Measurements from ENCODE around the gene KAT6B. TPM values are rescaled to one million over a fixed set of nuclear protein-coding genes. Genes with fewer than 3 reads are reported as not detected.

Gene KAT6B
- total and polyA plus RNA-seq, 8 donors = 27.6 to 48.1 (median 42.3) TPM

DNA sequence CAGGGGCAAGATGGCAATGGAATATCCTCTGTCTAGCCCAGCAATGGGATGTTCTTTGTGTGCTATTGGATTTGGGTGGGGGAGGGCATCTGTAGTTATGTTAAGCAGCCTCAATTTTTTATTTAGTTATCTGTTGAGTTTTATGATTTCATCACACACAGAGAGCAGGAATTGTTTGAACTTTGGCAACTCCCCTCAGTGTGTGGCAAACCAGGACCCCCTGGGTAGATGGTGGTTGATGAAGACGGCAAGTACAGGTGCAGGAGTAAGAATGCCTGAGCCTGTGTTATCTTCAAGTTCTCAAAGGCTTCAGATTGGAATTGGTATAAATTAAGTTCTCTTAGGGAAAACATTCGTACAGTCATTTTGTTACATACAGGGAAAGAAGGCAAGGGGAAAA lies 142.7 kb downstream of the KAT6B start:
- TF ChIP-seq, protein P1, sequence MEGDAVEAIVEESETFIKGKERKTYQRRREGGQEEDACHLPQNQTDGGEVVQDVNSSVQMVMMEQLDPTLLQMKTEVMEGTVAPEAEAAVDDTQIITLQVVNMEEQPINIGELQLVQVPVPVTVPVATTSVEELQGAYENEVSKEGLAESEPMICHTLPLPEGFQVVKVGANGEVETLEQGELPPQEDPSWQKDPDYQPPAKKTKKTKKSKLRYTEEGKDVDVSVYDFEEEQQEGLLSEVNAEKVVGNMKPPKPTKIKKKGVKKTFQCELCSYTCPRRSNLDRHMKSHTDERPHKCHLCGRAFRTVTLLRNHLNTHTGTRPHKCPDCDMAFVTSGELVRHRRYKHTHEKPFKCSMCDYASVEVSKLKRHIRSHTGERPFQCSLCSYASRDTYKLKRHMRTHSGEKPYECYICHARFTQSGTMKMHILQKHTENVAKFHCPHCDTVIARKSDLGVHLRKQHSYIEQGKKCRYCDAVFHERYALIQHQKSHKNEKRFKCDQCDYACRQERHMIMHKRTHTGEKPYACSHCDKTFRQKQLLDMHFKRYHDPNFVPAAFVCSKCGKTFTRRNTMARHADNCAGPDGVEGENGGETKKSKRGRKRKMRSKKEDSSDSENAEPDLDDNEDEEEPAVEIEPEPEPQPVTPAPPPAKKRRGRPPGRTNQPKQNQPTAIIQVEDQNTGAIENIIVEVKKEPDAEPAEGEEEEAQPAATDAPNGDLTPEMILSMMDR (IDR thresholded peaks at IDR 0.05) = no peak
- H3K9me3 ChIP-seq = no peaks in the 10 kb centered on the region
- intact Hi-C loops (cut with DNase I) = no loop called here
- ATAC-seq (no peak), DNase-seq (no peak)
- H3K27me3 ChIP-seq = no peaks in the 10 kb centered on the region
- no peaks in the 10 kb centered on the region for H3K36me3 ChIP-seq
- no peak overlapping the region for H3K27ac ChIP-seq
- H3K4me3 ChIP-seq = no peak overlapping the region
- peaks cover 0 to 18% of the 10 kb centered on the region in 2 donors for H3K4me1 ChIP-seq

DNA sequence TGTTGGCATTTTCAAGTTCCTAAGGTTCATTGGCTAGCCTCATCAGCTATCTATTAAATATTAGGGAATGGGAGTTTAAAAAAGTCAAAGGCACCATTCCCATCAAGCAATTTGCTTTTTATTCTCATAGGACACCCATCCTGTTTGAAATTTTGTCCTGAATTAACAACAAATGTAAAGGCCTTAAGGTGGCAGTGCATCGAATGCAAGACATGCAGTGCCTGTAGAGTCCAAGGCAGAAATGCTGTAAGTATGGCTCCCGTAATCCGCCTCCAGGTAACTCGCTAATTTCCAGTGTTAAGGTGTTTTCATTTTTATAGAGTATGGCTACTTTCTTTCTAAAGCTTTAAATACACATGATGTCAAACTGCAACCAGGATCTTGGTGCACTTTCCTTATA lies 143.1 kb downstream of the KAT6B start:
- Histone ChIP-seq H3K4me3 (no peak overlapping the region), H3K9me3 (no peaks in the 10 kb centered on the region), H3K27ac (no peak overlapping the region), H3K4me1 (peaks cover 0 to 18% of the 10 kb centered on the region in 2 donors), H3K27me3 (no peaks in the 10 kb centered on the region), H3K36me3 (no peaks in the 10 kb centered on the region)
- TF ChIP-seq, protein P1 (IDR thresholded peaks at IDR 0.05) = no peak
- DNase-seq (no peak), ATAC-seq (no peak)
- intact Hi-C loops (cut with DNase I) = no loop called here

DNA sequence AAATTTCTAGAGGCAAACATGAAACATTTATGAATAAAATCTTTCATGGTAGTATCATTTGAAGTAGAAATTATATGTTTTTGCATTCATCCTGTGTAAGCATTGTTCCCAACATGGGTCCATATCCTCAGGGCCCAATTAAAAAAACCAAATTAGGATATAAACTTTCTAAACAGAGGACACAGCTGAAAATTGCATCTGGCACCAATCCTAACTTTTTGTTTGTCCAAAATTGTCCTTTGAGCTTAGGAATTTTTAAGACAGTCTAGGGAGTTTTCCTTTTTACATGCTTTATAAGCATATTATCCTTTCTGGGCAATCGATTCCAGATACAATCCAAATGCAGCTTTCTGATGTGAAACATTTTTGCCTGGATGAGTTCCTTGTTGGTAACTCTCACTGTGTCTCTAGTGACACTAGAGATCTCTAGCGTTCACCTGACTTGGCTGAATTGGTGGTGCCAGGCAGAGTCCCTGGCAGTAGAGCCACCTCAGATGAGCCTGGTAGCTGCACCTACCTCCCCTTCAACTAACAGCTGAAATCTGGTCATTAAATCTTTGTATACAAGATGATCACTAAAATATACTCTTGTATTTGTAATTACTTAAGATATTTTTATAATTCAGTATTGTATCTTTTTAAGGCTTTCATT lies 147.5 kb downstream of the KAT6B start:
- intact Hi-C loops (cut with DNase I) = no loop called here
- ATAC-seq = no peak
- no peak overlapping the region for H3K27ac ChIP-seq

DNA sequence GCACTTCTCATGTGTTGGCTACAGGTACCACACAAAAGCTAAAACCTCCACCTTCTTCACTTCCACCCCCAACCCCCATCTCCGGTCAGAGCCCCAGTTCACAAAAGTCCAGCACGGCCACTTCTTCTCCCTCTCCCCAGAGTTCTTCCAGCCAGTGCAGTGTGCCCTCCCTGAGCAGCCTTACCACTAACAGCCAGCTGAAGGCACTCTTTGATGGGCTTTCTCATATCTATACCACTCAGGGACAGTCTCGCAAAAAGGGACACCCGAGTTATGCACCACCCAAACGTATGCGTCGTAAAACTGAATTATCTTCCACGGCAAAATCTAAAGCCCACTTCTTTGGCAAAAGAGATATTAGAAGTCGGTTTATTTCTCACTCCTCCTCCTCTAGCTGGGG lies 149.4 kb downstream of the KAT6B start:
- ATAC-seq (no peak), DNase-seq (no peak)
- H3K9me3 ChIP-seq = no peaks in the 10 kb centered on the region
- H3K27me3 ChIP-seq = no peaks in the 10 kb centered on the region
- H3K36me3 ChIP-seq = peaks cover 0 to 17% of the 10 kb centered on the region in 2 donors
- no peak overlapping the region for H3K4me3 ChIP-seq
- intact Hi-C loops (cut with DNase I) = no loop called here
- H3K4me1 ChIP-seq = no peaks in the 10 kb centered on the region
- no peak overlapping the region for H3K27ac ChIP-seq
- TF ChIP-seq, protein P1 (IDR thresholded peaks at IDR 0.05) = no peak

More for the DNA sequence above, 147.5 kb downstream of the KAT6B start:
- H3K4me1 ChIP-seq = peaks cover 0 to 4% of the 10 kb centered on the region in 2 donors
- peaks cover 0 to 17% of the 10 kb centered on the region in 2 donors for H3K36me3 ChIP-seq
- H3K9me3 ChIP-seq = no peaks in the 10 kb centered on the region
- no peak overlapping the region for H3K4me3 ChIP-seq
- TF ChIP-seq, protein P1 (IDR thresholded peaks at IDR 0.05) = no peak
- DNase-seq = no peak
- no peaks in the 10 kb centered on the region for H3K27me3 ChIP-seq

DNA sequence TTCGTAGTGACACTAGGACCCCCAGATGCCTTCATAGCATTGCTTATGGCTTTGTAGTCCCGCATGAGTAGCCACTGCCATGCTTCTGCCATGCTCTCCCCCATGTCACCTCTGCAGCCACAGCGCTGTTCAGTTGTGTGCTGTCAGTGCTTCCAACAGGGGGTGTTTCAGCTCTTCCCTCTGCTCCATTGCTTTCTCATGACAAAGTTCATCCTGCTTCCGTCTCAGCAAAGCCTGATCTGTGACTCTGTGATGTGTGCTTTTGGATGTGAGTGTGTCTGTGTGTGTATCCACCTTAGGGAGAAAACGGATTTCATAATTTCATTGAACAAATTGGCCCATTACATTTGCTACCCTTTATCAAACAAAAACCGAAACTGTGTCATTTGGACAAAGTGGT lies 150.2 kb downstream of the KAT6B start:
- ATAC-seq = no peak
- no peak overlapping the region for H3K27ac ChIP-seq
- peaks cover 0 to 17% of the 10 kb centered on the region in 2 donors for H3K36me3 ChIP-seq
- no peak overlapping the region for H3K4me3 ChIP-seq
- H3K9me3 ChIP-seq = no peaks in the 10 kb centered on the region
- no peaks in the 10 kb centered on the region for H3K27me3 ChIP-seq
- no peaks in the 10 kb centered on the region for H3K4me1 ChIP-seq
- no peak for DNase-seq
- TF ChIP-seq, protein P1 (IDR thresholded peaks at IDR 0.05) = no peak
- intact Hi-C loops (cut with DNase I) = no loop called here

Data from left lung (tissue), 10 donors.